Cerebellar cortex (tissue), 1 donor: ENCODE measurements around the gene MEST.
"Not testable (repeated sequence)": the region's sequence is repeated elsewhere in the genome, so short reads cannot be mapped to it uniquely, and the experiment has no call there.

ENCODE experiments used
- DNase-seq: peaks from one replicate; pipeline ENCODE4 v3.0.0-alpha.2; 2015; ENCODE audit warnings: low spot score

Gene MEST

GRCh38 chr7:130485734-130486113 is 6.2 kb upstream of the MEST start:
- DNase-seq = no peak

GRCh38 chr7:130486114-130486953 is 5.6 kb upstream of the MEST start:
- DNase-seq = peak; percentile 66

DNA sequence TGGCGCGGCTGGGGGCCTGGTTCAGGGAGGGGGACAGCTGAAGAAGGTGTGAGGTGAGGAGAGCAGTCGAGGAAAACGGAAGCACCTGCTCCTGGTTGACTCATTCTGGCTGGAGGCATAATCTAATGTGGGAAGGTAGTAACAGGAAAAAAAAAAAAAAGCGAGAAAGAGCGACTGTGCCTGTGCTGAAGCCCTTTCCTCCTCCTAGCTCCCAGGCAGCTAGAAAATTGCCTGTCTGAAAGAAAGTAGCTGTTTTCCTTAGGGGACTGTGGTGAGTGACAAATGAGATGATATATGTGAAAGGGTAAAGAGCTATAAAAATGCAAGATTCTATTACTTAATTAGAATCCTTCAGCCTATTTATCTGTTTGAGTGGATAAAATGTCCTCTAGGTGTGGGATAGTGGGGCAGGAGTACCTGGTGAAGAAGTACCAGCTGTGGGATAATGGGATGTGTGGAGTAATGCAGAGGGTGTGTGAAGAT is 4.9 kb upstream of the MEST start:
- DNase-seq = peak; percentile 11

DNA sequence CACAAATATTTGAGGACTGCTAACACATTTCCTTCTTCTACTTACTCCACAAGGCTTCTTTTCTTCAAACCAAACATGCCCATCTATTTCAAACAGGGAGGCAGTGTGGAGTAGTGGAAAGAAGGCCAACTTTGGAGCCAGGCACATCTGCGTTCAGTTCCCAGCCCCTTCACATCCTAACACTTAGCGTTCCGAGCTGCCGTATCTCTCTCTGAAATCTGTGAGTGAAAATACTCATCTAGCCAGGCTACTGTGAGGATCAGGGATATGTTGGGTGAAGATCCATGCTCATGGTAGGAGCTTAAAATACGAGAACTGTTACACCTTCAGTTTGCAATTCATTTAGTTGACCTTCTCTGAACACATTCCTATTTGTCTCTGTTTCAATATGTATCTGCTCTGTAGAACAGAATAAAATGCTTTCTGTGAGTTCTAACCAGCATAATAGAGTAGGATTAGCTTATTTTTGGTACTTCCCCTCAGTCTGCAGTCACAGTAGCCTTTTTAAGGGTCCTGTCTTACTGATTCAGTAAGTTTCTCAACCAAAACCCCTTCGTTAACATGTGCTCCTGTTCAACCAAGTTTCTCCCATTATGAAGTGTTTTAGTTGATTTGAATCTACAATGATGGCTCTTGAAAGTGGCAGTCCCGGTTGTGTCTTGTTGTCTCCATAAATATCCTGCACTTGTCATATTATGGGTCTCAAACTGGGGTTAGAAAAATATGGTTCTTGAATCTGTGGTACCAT is 3.3 kb upstream of the MEST start:
- peak; percentile 5 for DNase-seq

DNA sequence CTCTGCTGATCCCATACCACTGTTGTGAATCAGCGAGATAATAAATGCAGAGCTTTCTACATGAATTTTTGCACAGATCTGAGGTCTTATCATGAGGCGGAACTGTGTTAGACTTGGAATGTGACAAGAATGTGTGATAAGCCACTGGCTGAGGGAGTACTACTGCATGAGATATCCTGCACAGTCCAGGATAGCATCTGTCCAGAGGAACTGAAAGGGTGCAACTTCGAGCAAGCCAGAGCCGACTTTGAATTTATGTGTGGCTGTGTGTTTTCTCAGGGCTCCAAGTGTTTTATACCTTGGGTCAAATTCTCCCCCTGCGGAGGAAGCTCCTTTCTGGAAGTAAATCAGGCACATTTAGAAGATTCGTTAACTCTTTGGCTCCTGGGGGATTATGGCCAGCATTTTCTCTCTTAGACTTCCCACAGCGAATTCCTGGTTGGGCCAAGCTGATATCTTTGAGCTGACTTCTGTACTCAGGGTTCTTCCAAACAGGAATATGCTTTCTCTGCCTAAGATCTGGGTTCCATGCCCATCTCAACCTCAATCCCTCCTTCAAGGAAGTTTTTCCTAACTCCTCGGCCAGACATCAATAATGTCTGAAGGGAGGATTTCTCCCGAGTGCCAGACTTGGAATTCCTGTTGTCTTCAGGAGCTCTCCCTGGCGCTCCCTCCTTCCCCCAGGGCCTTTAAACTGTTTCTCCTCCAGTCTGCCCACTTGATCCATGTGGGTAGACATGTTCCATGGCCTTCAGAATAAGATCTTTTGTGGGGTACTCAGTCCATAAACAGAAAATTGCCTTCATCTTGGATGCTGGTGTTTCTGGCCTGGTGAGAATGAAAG is 2.5 kb upstream of the MEST start:
- DNase-seq = no peak

GRCh38 chr7:130490311-130490791 is 1.5 kb upstream of the MEST start:
- peak; percentile 5 for DNase-seq

DNA sequence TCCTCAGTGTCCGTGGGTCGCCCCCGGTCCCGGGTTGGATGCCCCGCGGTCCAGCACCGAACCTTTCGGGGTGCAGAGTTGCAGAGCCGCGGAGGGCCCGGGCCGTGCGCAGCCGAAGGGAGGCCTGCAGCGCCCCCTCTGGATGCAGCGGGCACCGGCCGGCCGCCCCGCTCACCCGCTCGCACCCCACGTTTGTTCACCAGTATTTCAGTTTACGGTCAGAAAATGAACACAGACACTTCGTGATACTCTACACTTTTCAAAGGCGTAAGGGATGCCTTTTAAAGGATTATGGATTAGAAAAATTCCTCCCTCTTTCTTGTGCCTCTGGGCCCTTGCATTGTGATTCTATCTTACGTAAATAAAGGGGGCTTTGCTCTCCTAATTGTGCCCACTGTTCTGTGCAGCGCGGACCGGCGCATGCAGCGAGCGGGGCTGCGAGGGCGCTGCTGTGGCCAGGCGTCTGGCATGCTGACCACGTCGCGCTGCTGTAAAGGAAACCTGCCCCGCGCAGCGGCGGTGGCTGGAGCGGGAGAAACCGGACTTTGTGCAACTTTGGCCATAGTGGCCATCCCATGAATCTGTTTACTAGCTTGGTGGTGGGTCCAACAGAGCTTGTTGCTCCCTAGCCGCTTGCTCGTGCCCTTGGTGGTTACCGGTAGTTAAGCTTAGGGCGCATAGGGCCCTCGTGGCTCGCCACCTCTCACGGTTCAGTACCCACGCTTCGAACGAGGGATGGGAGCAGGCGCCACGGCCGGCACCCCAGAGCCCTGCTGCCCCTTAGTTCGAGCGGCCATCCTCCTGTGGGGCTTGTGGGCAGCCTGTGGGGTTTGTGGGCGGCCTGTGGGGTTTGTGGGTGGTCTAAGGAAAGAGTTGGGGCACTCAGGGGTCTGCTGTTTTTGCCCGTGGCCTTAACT is 739 bp upstream of the MEST start:
- peak; percentile 35 for DNase-seq

DNA sequence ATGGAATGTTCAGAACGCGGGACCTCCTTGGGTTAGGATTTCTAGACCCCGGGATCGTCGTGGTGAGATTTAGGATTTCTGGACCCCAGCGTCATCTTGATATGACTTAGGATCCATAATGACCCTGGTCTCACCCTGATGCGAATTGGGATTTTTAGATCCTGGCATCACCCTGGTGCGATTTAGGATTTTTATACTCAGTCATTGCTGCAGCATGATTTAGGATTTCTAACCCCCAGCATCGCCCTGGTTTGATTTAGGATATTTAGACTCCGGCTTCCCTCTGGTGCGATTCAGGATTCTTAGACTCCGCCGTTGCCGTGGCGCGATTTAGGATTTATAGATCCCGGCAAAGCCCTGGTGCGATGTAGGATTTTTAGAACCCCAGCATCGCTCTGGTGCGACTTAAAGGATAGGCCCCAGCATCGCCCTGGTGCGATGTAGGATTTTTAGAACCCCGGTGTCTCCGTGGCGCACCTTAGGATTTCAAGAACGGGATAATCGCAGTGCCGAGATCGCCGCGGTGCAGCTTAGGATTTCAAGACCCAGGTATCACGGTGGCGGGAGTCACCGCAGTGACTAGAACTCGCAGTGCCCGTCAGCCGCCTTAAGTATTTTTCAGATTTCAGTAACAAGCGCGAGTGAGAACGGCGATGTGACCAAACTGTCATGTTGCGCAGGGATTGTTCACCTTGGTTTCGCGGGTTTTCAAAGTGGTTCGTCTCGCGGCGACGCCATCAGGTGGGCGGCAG is 814 bp downstream of the MEST start:
- peak; percentile 16 for DNase-seq

DNA sequence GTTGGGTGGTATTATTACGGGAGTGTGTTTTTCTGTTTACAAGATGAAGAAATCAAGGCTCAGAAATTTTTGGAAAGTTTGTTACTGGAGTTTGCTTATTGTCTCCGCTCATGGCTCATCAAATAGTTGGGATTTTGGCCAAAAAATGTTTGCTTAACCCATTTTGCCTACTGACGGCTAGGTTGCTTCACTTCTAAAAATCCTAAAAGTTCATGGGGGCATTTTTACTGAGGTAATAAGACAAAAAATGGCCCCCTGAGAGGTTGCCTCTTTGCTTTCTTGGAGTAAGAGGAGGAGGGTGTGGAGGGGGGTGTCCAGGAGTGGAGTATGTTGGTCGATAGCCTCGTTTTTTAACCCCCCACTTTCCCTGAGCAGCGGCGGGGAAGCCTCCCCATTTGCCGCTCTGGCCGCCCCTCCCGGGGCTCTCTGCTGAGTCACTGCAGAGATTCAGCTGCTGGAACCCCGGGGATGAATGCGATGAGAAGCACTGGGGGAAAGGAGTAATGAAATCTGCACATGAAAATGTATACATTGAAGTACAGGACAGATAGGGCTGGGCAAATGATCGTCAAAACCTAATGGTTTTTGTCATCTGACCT is 1.5 kb downstream of the MEST start:
- no peak for DNase-seq

DNA sequence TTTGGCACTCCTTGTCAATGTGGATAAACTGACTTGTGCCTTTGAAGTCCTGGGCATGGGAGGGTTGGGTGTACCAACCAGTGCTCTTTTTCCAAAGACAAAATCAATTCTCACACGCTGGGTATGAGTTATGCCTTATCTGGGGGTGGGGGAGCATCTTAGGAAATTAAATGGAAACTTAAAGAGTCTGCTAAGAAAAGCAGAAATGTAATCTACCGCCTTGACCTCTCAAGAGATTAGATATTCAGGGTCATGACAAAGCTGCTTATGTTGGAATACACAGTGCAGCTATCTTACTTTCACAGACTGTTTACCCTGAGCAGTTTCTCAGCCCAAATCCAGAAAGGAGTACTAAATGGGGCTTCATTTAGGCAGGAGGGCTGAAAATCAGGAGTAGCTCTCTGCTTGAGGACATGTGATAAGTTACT is 2.6 kb downstream of the MEST start:
- no peak for DNase-seq

DNA sequence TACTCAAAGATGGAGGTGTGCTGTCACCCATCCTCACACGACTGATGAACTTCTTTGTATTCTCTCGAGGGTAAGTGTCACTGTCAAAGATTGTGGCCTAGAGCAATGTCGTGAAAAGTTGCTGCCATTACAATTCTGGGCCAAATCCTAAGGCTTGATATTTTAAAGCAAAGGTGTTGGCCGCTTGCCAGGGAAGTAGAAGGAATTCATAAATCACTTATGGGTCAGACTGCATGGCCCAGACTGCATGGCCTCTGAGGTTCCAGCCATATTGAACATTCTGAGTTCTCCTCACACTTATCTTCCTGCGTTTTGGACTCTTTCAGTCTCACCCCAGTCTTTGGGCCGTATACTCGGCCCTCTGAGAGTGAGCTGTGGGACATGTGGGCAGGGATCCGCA is 8.6 kb downstream of the MEST start:
- DNase-seq = no peak

GRCh38 chr7:130500910-130501309 is 9.0 kb downstream of the MEST start:
- DNase-seq = no peak

GRCh38 chr7:130505753-130506152 is 13.9 kb downstream of the MEST start:
- DNase-seq = no peak

DNA sequence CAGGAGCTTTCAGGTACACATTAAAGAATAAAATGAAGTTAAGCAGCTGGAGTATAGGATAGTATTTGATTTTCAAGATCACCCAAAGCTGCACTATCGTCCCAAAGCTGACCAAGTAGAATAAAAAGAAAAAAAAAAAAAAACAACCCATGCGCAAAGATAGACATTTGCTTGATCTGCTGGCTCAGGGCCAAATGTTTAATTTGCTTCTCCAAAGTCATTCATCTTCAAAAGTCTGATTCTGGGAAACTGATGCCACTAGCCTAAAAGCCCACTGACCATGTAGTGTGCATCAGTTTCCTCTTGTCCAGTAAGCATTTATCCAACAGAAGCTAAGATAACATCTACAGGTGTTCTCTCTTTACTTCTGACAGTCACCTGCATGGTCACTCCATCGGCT is 14.5 kb downstream of the MEST start:
- DNase-seq = no peak

DNA sequence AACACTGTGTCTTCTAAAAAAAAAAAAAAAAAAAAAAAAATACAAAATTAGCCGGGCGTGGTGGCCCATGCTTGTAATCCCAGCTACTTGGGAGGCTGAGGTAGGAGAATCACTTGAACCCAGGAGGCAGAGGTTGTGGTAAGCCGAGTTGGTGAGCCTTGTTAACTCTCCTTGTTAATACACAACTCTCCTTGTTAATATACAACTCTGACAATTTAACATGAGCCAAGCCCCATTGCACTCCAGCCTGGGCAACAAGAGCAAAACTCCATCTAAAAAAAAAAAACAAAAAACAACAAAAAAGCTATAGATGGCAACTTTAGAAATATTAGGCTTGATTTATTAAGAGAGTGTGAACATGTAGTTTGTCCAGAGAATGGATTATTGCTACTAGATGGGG is 20.2 kb downstream of the MEST start:
- DNase-seq = not testable (repeated sequence)

GRCh38 chr7:130513447-130513846 is 21.6 kb downstream of the MEST start:
- DNase-seq = no peak

DNA sequence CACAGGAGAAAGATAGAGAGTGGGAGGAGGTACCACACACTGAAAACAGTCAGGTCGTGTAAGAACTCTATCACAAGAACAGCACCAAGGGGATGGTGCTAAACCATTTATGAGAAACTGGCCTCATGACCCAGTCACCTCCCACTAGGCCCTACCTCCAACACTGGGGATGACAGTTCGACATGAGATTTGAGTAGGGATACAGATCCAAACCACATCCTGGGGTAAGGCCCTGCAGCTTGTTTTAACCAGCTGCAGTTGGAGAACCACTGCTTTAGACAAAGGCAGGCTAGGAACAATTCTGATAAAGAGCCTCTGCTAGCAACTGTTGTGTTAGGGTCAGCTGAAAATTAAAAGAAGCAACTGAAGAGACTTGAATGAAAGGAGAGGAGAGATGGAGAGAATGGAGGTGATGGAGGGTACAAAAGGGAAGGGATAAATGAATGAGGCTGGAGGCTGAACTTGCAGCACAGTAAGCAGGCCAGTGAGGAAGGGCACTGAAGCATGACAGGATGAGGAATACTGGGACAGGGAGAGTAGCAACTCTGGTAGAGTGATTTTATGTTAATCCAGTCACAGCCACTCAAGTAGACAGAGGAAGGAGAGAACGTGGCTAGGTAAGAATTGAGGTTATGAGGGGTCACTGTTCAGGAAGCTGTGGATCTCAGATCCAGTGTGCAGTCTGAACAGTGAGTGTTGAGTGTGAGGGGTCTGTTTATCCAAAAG is 23.6 kb downstream of the MEST start:
- DNase-seq = no peak

- no peak for DNase-seq
Observed at GRCh38 chr7:130521258-130521951, 29.5 kb downstream of the MEST start.
